OCI-LY3 (cell line): Measurements from ENCODE around the gene KRT74.

Experiments
- H2AFZ ChIP-seq: fragments of 200-600, 300-600 bp; shearing (Covaris generic); 2 replicates; pipeline ENCODE4 v1.6.0; 2014; ENCODE audit warnings: antibody characterized with exemption, low read depth, low read length
- H3K27ac ChIP-seq: fragments of 200-600, 300-600 bp; sonication (generic); 2 replicates; pipeline ENCODE4 v1.5.1; 2014; ENCODE audit warnings: mild to moderate bottlenecking, low read length, moderate library complexity, mixed read lengths
- H3K27me3 ChIP-seq: fragments of 200-600, 300-600 bp; sonication (generic); 2 replicates; pipeline ENCODE4 v1.6.1; 2014; ENCODE audit warnings: low read depth, low read length, mixed read lengths
- H3K36me3 ChIP-seq: fragments of 200-600, 300-600 bp; sonication (generic); replicated peaks from 2 replicates; pipeline ENCODE3; 2014; ENCODE audit warnings: low read depth, low read length, mixed read lengths
- H3K4me1 ChIP-seq: fragments of 300-600, 200-600 bp; sonication (generic); 2 replicates; pipeline ENCODE4 v1.6.1; 2014; ENCODE audit warnings: low read length, mixed read lengths
- H3K4me2 ChIP-seq: fragments of 200-600, 300-600 bp; sonication (generic); 2 replicates; pipeline ENCODE4 v1.6.1; 2014; ENCODE audit warnings: low read length, mixed read lengths
- H3K4me3 ChIP-seq: fragments of 300-600, 200-600 bp; sonication (generic); 2 replicates; pipeline ENCODE4 v1.5.1; 2014; ENCODE audit warnings: antibody characterized with exemption, mild to moderate bottlenecking, low read length, moderate library complexity
- H3K79me2 ChIP-seq: fragments of 300-600, 200-600 bp; shearing (Covaris generic); 2 replicates; pipeline ENCODE4 v1.6.1; 2014; ENCODE audit warnings: mild to moderate bottlenecking, low read length, mixed read lengths
- H3K9ac ChIP-seq: fragments of 300-600, 200-600 bp; shearing (Covaris generic); 2 replicates; pipeline ENCODE4 v1.6.0; 2014; ENCODE audit warnings: mild to moderate bottlenecking, low read length, moderate library complexity
- H3K9me3 ChIP-seq: fragments of 200-600, 300-600 bp; shearing (Covaris generic); 2 replicates; pipeline ENCODE4 v1.6.1; 2014; ENCODE audit warnings: low read length, mixed read lengths; ENCODE audit not compliant: insufficient read depth
- H4K20me1 ChIP-seq: fragments of 200-600, 300-600 bp; sonication (generic); 2 replicates; pipeline ENCODE4 v1.6.1; 2016; ENCODE audit warnings: low read length, mixed read lengths; ENCODE audit not compliant: insufficient read depth
- CTCF ChIP-seq: fragments of 200-600, 300-600 bp; sonication (generic); IDR thresholded peaks from 2 replicates; pipeline ENCODE4 v1.5.1; 2014; ENCODE audit warnings: antibody characterized with exemption, low read length, low read depth
- EZH2phosphoT487 ChIP-seq: fragments of 200-600 bp; shearing (Covaris generic); IDR thresholded peaks from 2 replicates; pipeline ENCODE4 v1.6.1; 2018; ENCODE audit warnings: antibody characterized with exemption, mixed run types, low read depth

KRT74 gene

GRCh38 chr12:52534482-52534881 is 39.2 kb downstream of the KRT74 start:
- H3K9me3 ChIP-seq: no peaks in the 10 kb centered on the region
- no peaks in the 10 kb centered on the region for H3K27me3 ChIP-seq
- H3K27ac ChIP-seq: no peak overlapping the region
- H3K79me2 ChIP-seq: no peaks in the 10 kb centered on the region
- H3K9ac ChIP-seq: no peak overlapping the region
- peaks cover 36% of the 10 kb centered on the region for H3K4me1 ChIP-seq
- H4K20me1 ChIP-seq: no peaks in the 10 kb centered on the region
- H2AFZ ChIP-seq: no peak overlapping the region
- no peak overlapping the region for H3K4me3 ChIP-seq
- TF ChIP-seq EZH2phosphoT487 (no peak), CTCF (0 out of 2 replicates have a peak, but pooled peaks have one; percentile 7)
- H3K36me3 ChIP-seq: no peaks in the 10 kb centered on the region
- peak overlapping the region; percentile 32 for H3K4me2 ChIP-seq

- Histone ChIP-seq H3K79me2 (no peaks in the 10 kb centered on the region), H3K4me3 (no peak overlapping the region), H3K27me3 (no peaks in the 10 kb centered on the region), H3K27ac (no peak overlapping the region), H3K9me3 (no peaks in the 10 kb centered on the region), H4K20me1 (no peaks in the 10 kb centered on the region), H3K36me3 (no peaks in the 10 kb centered on the region), H2AFZ (no peak overlapping the region), H3K9ac (no peak overlapping the region), H3K4me1 (peaks cover 36% of the 10 kb centered on the region), H3K4me2 (peak overlapping the region; percentile 32)
- TF ChIP-seq EZH2phosphoT487: no peak
Observed at GRCh38 chr12:52533686-52534470, 39.8 kb downstream of the KRT74 start.

GRCh38 chr12:52532636-52533035 is 41.0 kb downstream of the KRT74 start:
- TF ChIP-seq EZH2phosphoT487: no peak
- no peak for TF ChIP-seq CTCF
- Histone ChIP-seq H3K4me3 (no peak overlapping the region), H4K20me1 (no peaks in the 10 kb centered on the region), H3K27me3 (no peaks in the 10 kb centered on the region), H3K27ac (no peak overlapping the region), H3K4me1 (peaks cover 36% of the 10 kb centered on the region), H3K9ac (no peak overlapping the region), H3K9me3 (no peaks in the 10 kb centered on the region), H3K4me2 (no peak overlapping the region), H3K36me3 (no peaks in the 10 kb centered on the region), H2AFZ (no peak overlapping the region), H3K79me2 (no peaks in the 10 kb centered on the region)

GRCh38 chr12:52531566-52532300 is 41.9 kb downstream of the KRT74 start:
- H3K4me1 ChIP-seq: peaks cover 43% of the 10 kb centered on the region
- peak overlapping the region; percentile 49 for H3K27ac ChIP-seq
- H3K4me3 ChIP-seq: peak overlapping the region; percentile 39; the same call in 1 of the 2 replicates
- H3K36me3 ChIP-seq: no peaks in the 10 kb centered on the region
- H2AFZ ChIP-seq: no peak overlapping the region
- peak overlapping the region; percentile 73 for H3K4me2 ChIP-seq
- H3K9ac ChIP-seq: peak overlapping the region; percentile 19; the same call in 1 of the 2 replicates
- H3K9me3 ChIP-seq: no peaks in the 10 kb centered on the region
- TF ChIP-seq EZH2phosphoT487: no peak
- TF ChIP-seq CTCF: no peak
- H3K27me3 ChIP-seq: no peaks in the 10 kb centered on the region
- no peaks in the 10 kb centered on the region for H4K20me1 ChIP-seq
- H3K79me2 ChIP-seq: no peaks in the 10 kb centered on the region
